ENCODE data around the gene MLLT1. TPM values are rescaled to one million over a fixed set of nuclear protein-coding genes. Genes with fewer than 3 reads are reported as not detected.

The MLLT1 gene
- total RNA-seq, 1 experiment from 2014 or later = 80.1 TPM

DNA sequence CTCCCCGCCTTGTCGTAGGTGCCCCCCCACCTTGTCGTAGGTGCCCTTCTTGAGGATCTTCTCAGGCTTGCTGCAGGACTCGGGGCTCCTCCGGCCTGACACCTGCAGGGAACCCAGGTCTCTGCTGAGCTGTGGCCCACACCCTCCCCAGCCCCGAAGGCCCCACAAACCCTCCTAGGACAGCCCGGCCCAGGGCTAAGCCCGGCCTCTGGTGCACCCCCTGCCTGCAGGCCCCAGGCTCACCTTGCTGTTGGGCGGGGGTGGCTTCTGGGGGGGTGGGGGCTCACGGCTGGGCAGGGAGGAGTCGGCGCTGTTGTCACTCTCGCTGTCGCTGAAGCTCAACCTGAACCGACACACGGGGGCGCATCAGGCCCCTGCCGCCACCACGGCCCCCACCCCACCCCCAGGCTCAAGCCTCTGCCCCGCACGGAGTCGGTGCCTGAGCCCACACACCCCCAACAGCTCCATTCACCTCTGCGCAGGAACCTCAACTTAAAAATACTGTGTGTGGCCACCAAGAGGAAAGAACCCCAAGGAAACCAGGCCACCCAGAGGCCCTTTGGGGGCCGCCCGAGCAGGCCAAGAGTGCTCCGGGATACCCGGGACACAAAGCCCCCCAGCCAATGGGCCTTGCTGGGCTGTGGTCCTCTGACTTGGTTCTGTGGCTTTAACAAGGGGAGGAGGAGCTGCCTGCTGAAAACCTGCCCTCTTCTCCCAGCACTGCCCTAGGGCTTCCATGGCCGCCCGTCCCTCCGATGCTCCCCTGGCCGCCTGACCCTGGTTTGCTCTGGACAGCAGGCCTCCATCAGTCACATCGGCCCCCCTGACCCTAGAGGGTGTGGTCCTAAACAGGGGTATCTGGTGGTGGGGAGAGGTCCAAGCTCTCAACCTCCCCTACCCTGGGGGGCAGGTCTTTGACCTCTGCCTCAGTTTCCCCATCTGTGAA, 65.8 kb downstream of the MLLT1 start:
- BruUV-seq (replicated peaks) = no TSS peak
- intact Hi-C loops (cut with micrococcal nuclease; ENCODE audit: unreplicated experiment) = no loop called here
- Histone ChIP-seq H3K4me1 (ENCODE audit: insufficient read depth, low read length, poor library complexity, severe bottlenecking) (peaks cover 8% of the 10 kb centered on the region), H3K27ac (ENCODE audit: low read depth, low read length, poor library complexity, severe bottlenecking) (no peak overlapping the region), H3K27me3 (replicated peaks; ENCODE audit: insufficient read depth, low read depth, low read length, poor library complexity) (no peaks in the 10 kb centered on the region), H3K4me3 (ENCODE audit: low read depth, low read length, poor library complexity, severe bottlenecking) (no peak overlapping the region), H3K9me3 (ENCODE audit: low read depth, low read length, poor library complexity, severe bottlenecking) (no peaks in the 10 kb centered on the region), H3K36me3 (ENCODE audit: insufficient read depth, low read length, poor library complexity, severe bottlenecking) (no peaks in the 10 kb centered on the region)
- TF ChIP-seq, protein P1, sequence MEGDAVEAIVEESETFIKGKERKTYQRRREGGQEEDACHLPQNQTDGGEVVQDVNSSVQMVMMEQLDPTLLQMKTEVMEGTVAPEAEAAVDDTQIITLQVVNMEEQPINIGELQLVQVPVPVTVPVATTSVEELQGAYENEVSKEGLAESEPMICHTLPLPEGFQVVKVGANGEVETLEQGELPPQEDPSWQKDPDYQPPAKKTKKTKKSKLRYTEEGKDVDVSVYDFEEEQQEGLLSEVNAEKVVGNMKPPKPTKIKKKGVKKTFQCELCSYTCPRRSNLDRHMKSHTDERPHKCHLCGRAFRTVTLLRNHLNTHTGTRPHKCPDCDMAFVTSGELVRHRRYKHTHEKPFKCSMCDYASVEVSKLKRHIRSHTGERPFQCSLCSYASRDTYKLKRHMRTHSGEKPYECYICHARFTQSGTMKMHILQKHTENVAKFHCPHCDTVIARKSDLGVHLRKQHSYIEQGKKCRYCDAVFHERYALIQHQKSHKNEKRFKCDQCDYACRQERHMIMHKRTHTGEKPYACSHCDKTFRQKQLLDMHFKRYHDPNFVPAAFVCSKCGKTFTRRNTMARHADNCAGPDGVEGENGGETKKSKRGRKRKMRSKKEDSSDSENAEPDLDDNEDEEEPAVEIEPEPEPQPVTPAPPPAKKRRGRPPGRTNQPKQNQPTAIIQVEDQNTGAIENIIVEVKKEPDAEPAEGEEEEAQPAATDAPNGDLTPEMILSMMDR (conservative IDR thresholded peaks at IDR 0.05; ENCODE audit: low read depth, low read length) = no peak
- no peak for TF ChIP-seq EZH2 (IDR thresholded peaks at IDR 0.05; ENCODE audit: borderline replicate concordance, low read depth, low read length, poor library complexity, severe bottlenecking)
- DNase-seq (ENCODE audit: low spot score) = no peak
- ChIA-PET CTCF (no interaction called here), POLR2A (ENCODE audit: low non-redundant PET) (no interaction called here)

DNA sequence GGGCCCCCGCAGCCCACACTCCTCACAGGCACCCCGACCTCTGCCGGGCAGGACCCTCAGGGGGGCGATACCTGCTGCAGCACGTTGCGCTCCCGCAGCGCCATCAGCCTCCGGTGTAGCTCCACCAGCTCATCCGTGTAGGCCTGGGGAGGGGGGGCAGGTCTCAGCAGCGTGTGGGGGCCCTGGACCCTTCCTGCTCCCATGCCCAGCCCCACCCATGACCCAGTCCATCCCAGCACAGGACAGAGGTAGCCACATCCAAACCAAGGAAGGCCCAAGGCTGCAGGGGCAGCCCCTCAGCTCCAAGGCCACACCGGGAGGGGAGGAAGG, 66.5 kb downstream of the MLLT1 start:
- intact Hi-C loops (cut with micrococcal nuclease; ENCODE audit: unreplicated experiment) = no loop called here
- DNase-seq (ENCODE audit: low spot score) = no peak
- no peaks in the 10 kb centered on the region for H3K36me3 ChIP-seq (ENCODE audit: insufficient read depth, low read length, poor library complexity, severe bottlenecking)
- no peaks in the 10 kb centered on the region for H3K27me3 ChIP-seq (replicated peaks; ENCODE audit: insufficient read depth, low read depth, low read length, poor library complexity)
- H3K4me3 ChIP-seq (ENCODE audit: low read depth, low read length, poor library complexity, severe bottlenecking) = no peak overlapping the region
- no peak overlapping the region for H3K27ac ChIP-seq (ENCODE audit: low read depth, low read length, poor library complexity, severe bottlenecking)
- H3K4me1 ChIP-seq (ENCODE audit: insufficient read depth, low read length, poor library complexity, severe bottlenecking) = peaks cover 8% of the 10 kb centered on the region
- H3K9me3 ChIP-seq (ENCODE audit: low read depth, low read length, poor library complexity, severe bottlenecking) = no peaks in the 10 kb centered on the region
- ChIA-PET CTCF (no interaction called here), POLR2A (ENCODE audit: low non-redundant PET) (no interaction called here)
- TF ChIP-seq, protein P1 (conservative IDR thresholded peaks at IDR 0.05; ENCODE audit: low read depth, low read length) = no peak
- no peak for TF ChIP-seq EZH2 (IDR thresholded peaks at IDR 0.05; ENCODE audit: borderline replicate concordance, low read depth, low read length, poor library complexity, severe bottlenecking)
- no TSS peak for BruUV-seq (replicated peaks)

DNA sequence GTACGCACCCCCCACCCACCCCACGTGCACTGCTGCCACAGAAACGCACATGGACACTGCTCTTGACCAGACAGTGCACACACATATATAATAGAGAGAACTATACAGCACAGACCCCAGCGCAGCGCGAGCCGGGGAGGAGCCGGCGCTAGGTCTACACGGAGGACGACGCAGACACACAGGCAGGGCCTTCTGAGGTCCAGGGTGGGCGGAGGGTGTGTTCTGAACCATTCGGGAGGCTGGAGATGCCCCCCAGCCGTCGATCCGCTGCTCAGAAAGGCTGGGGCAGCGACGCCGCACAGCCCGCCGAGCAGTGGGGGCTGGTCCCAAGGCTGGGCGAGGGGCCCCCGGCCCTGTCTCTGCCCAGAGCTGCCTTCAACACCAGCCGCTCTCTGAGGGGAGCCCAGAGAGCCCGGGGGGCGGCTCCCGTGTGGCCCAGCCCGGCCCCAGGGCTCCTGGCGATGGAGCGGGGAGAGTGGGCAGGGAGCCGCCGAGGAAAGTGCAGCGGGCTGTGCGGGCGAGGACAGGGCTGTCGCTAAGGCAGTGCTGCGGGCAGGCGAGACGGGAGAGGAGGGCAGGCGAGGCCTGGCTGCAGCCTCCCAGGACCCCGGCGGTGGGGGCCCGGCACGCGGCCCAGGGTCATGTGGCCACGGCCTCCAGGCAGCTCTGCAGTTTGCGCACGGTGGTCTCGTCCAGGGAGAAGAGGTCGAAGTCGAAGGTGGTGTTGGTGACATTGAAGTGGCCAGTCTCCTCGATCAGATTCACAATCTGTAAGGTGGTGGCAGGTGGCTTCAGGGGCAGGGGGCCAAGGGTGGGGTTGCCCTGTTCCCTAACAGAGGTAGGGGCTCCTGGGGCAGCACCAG, 67.1 kb downstream of the MLLT1 start:
- TF ChIP-seq EZH2 (IDR thresholded peaks at IDR 0.05; ENCODE audit: borderline replicate concordance, low read depth, low read length, poor library complexity, severe bottlenecking) = no peak
- TF ChIP-seq, protein P1 (conservative IDR thresholded peaks at IDR 0.05; ENCODE audit: low read depth, low read length) = no peak
- H3K4me1 ChIP-seq (ENCODE audit: insufficient read depth, low read length, poor library complexity, severe bottlenecking) = peaks cover 6% of the 10 kb centered on the region
- H3K36me3 ChIP-seq (ENCODE audit: insufficient read depth, low read length, poor library complexity, severe bottlenecking) = no peaks in the 10 kb centered on the region
- DNase-seq (ENCODE audit: low spot score) = no peak
- H3K4me3 ChIP-seq (ENCODE audit: low read depth, low read length, poor library complexity, severe bottlenecking) = no peak overlapping the region
- ChIA-PET POLR2A (ENCODE audit: low non-redundant PET) (no interaction called here), CTCF (no interaction called here)
- no TSS peak for BruUV-seq (replicated peaks)
- intact Hi-C loops (cut with micrococcal nuclease; ENCODE audit: unreplicated experiment) = no loop called here
- H3K9me3 ChIP-seq (ENCODE audit: low read depth, low read length, poor library complexity, severe bottlenecking) = no peaks in the 10 kb centered on the region
- H3K27ac ChIP-seq (ENCODE audit: low read depth, low read length, poor library complexity, severe bottlenecking) = no peak overlapping the region
- no peaks in the 10 kb centered on the region for H3K27me3 ChIP-seq (replicated peaks; ENCODE audit: insufficient read depth, low read depth, low read length, poor library complexity)
